DMS153 treated with DMSO at 0.1 percent for 48 hours (cell line): ENCODE measurements around the gene SLC35E2B.

Source experiments
- DNase-seq: peaks from one replicate; lab custom pipeline; 2025; ENCODE audit not compliant: unreplicated experiment; lab: John Stamatoyannopoulos, UW

Gene SLC35E2B

DNA sequence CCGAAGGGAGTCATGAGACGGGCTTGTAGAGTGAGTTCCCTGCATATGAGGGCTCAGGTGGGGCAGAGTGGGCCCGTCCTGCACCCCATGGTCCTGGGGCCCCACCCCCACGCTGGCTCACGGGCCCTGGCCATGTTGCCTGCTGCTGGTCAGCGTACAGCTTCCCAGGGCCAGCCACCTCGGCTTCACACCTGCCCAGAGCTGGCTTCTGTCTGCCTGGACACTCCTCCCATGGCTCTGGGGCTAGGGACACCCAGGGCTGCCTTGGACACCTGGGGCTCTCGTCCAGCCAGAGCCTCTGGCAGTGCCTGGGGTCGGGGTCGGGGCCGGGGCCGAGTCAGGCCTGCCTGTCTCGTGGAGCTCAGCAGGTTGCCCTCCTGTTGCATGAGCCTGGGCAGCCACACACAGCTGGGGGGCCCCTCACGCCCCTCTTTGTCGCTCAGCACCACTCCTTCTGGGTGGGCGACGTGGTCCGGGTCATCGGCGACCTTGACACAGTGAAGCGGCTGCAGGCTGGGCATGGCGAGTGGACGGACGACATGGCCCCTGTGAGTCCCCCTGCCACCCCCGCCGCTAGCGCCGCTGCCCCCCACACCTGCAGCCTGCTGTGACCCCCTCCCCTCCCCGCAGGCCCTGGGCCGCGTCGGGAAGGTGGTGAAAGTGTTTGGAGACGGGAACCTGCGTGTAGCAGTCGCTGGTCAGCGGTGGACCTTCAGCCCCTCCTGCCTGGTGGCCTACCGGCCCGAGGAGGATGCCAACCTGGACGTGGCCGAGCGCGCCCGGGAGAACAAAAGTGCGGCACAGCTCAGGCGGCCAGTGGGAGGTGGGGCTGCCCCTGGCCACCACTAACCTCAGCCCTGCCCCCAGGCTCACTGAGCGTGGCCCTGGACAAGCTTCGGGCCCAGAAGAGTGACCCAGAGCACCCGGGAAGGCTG, 66.1 kb downstream of the SLC35E2B start:
- no peak for DNase-seq

DNA sequence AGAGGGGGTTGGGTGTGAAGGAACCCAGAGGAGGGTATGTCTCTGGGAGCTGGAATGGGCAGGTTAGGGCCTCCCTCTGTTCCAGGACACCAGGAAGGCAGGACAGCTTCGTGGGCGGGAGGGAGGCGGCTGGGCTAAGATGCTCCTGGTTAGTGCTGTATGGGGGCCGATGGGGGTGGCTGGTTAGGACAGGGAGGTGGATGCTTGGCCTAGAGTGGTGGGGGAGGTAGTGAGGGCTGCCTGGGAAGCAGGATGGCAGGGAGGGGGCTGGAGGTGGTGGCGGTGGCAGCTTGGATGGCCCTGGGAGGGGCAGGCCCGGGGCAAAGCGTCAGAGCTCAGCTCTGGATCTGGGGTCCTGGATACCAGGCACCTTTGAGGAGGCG, 66.8 kb downstream of the SLC35E2B start:
- DNase-seq, result no peak

GRCh38 chr1:1625404-1625775, 67.2 kb downstream of the SLC35E2B start:
- DNase-seq, result no peak

DNA sequence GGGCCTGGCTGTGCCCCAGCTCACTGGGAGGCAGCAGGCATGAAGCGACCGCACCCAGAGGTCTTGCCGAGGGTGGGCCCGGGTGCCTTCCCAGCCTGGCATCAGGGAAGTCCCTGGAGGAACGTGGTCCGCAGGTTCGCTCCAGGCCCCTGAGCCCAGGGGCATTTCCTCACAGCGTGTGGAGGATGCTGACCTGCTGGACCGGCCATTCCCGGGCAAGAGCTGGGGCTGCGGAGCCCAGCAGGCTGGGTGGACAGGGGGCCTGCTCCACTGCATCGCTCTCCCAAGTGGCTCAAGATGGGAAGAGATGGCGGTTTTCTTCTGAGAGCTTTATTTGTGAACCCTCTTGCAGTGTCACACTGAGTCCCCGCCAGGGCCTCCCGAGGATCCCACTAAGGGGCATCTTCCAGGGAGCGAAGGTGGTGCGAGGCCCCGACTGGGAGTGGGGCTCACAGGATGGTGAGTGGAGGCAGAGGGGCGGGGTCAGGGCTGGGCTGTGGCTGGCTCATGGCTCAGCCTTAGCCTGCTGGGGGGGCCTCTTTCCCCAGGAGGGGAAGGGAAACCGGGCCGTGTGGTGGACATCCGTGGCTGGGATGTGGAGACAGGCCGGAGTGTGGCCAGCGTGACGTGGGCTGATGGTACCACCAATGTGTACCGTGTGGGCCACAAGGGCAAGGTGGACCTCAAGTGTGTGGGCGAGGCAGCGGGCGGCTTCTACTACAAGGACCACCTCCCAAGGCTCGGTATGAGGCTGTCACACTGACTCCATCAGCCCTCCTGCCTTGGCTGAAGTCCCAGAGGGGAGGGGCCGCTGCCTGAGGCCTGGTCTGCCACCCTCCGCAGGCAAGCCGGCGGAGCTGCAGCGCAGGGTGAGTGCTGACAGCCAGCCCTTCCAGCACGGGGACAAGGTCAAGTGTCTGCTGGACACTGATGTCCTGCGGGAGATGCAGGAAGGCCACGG, 67.9 kb downstream of the SLC35E2B start:
- no peak for DNase-seq

GRCh38 chr1:1623631-1624442, 68.8 kb downstream of the SLC35E2B start:
- DNase-seq, result no peak

DNA sequence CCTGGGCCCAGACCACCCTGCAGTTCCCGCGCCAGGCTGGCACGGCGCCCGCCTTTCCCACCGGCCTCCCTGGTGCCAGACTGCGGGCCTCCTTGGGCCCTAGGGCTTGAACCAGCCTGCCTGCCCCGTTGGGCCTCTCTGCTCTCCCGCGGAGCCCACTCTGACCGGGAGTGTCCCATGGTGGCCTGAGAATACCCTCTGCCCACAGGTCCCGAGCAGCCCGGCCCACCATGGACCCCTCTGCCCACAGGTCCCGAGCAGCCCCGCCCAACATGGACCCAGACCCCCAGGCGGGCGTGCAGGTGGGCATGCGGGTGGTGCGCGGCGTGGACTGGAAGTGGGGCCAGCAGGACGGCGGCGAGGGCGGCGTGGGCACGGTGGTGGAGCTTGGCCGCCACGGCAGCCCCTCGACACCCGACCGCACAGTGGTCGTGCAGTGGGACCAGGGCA, 69.4 kb downstream of the SLC35E2B start:
- no peak for DNase-seq

GRCh38 chr1:1622788-1623094, 69.9 kb downstream of the SLC35E2B start:
- DNase-seq, result no peak

DNA sequence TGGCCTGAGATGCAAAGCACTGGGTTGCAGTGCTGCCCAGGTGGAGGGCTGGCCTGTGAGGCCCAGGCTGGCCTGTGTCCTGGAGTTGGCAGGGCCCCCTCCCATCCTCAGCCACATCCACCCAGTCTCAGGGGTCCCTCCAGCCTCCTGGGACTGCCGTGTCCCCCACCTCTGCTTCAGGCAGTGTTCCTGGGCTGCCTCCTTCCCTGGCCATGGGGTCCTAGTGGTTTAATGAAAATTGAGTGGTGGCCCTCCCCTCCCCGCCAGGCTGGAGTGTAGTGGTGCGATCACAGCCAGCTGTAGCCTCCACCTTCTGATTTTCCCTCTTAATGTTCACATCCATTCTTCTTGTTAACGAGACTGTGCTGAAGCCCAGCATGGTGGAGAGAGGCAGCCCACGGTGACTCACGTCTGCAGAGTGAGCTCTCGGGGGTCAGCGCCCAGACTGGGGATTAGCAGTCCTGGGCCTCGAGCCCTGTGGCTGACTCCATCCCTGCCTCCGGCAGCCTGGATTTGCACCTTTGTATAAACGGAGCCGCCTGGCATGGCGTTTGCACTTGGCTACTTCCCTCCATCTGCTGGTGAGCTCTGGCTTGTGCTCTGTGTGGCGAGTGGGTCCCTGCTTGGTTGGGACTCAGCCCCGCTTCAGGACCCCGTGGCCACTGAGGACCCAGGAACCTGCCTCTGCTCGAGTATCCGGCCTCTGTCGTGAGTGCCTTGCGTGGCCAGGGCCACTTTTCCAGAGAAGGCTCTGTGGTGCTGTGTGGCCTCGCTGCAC, 70.4 kb downstream of the SLC35E2B start:
- DNase-seq, result no peak

- DNase-seq, result no peak
Measured at GRCh38 chr1:1621173-1622009, 71.2 kb downstream of the SLC35E2B start.

GRCh38 chr1:1620433-1621139, 72.0 kb downstream of the SLC35E2B start:
- no peak for DNase-seq

DNA sequence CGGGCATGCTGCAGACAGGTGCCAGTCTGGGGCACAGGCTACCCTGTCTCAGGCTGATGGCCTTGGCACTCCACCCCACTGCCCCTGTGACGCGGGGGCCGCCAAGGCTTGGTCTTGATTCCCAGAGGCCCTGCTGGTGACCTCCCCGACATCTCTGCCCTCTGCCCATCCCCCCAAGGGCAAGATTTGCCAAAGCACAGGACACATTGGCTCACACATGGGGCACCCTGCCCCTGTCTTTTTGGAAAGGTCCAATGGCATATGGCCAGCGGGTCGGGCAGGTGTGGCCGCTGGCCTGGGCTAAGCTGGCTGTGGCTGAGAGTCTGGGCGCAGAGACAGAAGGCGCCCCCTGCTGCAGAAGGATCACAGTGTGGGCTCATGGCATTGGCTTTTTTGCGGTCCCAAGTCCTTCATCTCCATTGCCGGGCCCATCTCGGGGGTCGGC, 72.7 kb downstream of the SLC35E2B start:
- no peak for DNase-seq

GRCh38 chr1:1618396-1619068, 74.1 kb downstream of the SLC35E2B start:
- no peak for DNase-seq

DNA sequence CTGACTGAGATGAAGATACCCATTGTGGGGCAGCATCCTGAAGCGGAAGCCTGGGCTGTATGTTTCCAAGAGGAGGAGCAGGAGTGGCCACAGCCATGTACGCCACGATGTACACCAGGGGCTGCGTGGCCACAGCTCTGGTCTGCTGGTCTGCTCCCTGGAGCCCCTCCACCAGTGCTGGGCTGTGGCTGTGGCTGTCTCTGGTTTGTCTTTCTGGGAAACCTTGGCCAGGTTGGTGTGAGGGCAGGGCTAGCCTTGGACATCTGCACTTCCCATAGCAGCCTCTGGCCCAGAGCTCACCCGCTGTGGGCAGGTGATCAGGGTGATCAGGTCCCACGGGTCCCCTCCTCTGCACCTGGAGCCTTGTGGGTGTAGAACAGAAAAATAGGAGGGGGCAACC, 74.7 kb downstream of the SLC35E2B start:
- no peak for DNase-seq

- no peak for DNase-seq
Measured at GRCh38 chr1:1617516-1617915, 75.1 kb downstream of the SLC35E2B start.

DNA sequence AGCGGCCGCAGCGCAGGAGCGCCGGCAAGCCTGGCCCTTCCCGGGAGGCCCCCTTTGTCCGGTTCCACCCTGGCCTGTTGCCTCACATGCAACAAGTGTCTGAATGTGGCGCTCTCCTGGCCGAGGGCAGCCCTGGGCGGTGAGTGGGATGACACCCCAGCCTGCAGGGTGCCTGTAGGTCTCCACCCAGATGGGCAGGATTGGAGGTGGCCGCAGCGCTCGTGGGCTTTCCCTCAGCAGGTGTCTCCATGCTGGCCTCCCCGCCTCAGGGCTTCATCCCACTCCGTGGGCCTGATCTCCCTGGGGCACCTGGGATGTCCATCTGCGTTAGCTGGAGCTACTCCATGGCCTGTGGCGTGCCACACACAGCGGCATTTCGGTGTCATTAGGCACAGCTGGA, 75.8 kb downstream of the SLC35E2B start:
- DNase-seq, result no peak

DNA sequence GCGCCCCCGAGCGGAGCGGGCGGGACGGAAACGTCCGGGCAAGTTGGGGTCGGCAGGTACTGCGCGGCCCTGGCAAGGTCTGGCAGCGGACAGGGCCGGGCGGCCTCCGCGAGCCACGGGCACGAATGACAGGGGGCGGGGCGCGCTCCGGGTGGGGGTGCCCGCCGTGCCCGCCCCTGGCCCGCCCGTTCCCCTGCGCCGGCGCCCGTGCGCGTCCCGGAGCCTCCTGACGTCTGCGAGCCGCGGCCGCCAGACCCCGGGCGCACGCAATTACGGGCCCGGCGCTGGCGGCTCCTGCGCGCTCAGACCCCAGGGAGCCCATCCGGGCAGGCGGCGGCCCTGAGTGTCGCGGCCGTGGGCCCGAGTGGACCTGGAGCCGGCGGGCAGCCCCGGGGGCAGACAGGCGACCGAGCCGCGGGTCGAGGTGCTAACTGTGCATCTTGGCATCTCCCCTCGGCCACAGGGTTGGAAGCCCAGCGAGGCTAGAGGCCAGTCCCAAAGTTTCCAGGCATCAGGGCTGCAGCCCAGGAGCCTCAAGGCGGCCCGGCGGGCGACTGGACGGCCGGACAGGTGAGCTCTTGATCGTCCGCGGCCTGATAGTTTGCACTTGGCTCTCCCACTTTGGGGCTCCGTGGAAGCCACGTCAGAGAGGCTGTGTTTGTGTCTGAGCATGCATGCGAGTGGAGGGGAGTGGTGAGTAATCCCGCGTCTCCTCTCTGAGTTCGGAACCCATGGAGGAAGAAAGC, 76.4 kb downstream of the SLC35E2B start:
- DNase-seq, result no peak

DNA sequence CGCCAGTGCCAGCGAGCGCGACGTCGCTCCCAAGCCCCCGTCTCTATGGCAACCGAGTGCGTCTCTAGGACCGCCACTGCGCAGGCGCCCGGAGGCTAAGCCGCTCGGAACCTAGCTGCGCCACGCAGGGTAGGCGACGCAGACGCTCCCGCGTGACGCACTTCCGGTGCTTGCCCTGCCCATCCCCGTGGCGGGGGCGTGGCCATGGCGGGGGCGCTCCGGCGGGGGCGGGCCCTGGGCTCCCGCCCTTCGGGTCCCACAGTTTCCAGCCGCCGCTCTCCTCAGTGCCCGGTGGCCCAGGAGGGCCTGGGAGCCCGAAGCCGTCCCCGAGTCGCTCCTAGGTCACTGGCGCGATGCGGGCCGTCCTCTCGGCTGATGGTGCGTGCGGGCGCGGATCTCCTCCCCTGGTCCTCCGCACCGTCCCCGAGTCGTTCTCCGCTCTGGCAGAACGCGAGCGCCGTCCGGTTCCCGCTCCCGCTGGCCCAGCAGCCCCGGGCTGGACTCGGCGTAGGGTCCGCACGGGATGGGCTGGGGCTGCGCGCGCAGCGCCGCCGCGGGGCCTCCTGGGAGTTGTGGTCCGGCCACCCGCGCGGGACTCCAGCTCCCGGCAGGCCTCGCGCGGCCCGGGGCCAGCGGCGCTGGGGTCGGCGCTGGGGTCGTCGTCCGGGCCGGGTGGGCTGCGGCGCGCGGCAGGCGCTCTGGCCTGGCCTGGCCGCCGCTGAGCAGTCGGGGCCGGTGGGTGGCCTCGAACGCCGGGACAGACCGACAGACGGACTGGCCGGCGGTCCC, 77.1 kb downstream of the SLC35E2B start, which contains the start of gene MIB2:
MIB2 (plus strand) TSS at position 245 of the 789 bp plus-strand sequence. CDS start 7,953 bp downstream, outside the sequence.
- DNase-seq, result peak; percentile 100
